Head of caudate nucleus (tissue), 42 donors: ENCODE data around the gene IRF1.
"Not testable (repeated sequence)": the region's sequence is repeated elsewhere in the genome, so short reads cannot be mapped to it uniquely, and the experiment has no call there.

Experiments used
- DNase-seq, 42 donors: peaks; one replicate each; pipeline versions ENCODE4 v3.0.0 to v3.0.0-alpha.2; 2020 to 2021; ENCODE audit warnings: mixed read lengths in 7 of 42
- intact Hi-C: fragments of 100-400 bp; cut with DNase I; formaldehyde crosslinking; loops from one replicate; pipeline ENCODE4 v1.15.0; 2022

Gene IRF1

DNA sequence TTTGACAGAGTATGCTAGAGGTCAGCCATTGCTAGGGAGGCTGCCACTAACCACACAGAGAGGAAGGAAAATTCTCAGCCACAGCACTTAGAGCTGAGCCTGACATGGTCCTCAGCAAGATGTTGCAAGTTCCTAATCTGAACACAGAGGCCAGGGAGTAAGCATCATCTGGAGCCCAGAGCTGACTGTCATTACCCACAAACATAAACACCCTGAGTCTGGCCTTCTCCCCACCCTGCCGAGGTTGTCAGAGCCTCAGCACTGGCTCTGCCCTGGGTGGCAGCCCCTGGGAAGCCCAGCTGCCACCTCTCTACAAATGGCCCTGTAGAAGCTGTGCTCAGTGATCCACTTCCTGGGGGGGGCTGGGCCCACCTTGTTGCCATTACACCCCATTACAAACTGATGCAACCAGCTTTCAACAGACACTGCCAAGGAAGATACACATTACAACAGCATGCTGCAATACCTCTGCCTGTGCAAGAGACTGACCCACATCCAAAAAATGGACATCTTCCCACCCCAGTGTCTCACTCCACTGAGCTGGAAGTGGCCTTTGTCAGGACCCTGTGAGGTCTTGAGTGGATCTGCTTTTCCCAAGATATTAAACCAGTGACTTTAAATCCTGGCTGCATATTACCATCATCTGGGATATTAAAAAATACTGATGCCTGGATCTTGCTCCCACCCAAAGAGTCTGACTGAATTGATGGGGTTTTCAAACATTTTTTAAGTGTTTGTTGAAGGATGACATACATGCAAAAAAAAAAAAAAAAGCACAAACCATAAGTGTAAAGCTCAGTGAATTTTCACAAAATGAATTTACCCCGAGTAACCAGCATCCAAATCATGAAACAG, 33.0 kb downstream of the IRF1 start:
- DNase-seq: no peak
- intact Hi-C loops: no loop called here

GRCh38 chr5:132456987-132457361, 33.6 kb downstream of the IRF1 start:
- no peak for DNase-seq
- intact Hi-C loops: no loop called here

- peak in 6 of 42 donors; percentile 18 to 54 (median 34) for DNase-seq
These were observed 34.1 kb downstream of the IRF1 start for GRCh38 chr5:132456296-132456986.

DNA sequence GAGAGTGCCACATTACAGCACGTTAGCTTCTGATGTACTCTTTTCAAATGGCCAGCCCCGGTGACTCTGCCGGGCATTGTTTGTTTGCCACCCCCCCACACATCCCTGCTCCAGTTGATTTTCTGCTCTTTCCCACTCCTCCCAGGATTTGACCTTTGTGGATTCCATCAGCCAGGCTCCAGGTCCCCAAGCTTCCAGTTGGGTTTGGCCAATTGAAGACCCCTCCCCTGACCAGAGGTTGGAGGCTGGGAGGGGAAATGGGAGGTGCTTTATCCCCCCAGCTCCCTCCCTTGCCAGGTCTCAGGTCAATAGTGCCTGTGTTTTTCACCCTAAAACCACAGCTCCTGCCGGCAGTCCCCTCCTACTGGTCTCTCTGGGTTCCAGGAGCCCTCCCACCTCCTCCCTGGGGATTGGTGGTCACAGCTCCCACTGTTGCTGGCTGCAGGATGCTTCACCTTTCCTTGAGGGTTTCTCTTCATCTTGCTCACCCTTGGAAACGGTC, 34.9 kb downstream of the IRF1 start:
- DNase-seq: no peak

More at GRCh38 chr5:132456296-132456986, 34.1 kb downstream of the IRF1 start:
- intact Hi-C loops: no loop called here

GRCh38 chr5:132454361-132454760, 36.2 kb downstream of the IRF1 start:
- no peak for DNase-seq
- intact Hi-C loops: no loop called here

More for the DNA sequence above, 34.9 kb downstream of the IRF1 start:
- intact Hi-C loops: no loop called here

DNA sequence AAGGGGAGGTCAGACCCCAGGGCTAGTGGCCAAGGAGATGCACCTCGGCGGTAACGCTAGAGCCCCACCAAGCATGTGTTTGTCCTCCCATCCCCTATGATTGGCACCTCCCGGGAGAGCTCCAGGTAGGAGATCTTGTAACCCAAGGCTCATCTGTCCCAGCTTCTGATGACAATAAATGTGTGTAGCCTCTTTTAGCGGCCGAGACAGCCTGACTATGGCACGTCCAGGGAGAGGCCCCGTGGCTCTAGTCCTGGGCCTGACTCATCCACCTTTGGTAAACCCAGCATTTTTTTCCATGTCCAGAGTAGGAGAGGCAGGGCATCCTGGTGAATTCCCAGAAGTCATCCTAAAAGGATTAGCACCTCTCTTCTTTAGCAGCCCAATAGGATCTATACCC, 39.2 kb downstream of the IRF1 start:
- intact Hi-C loops: no loop called here
- DNase-seq: no peak

DNA sequence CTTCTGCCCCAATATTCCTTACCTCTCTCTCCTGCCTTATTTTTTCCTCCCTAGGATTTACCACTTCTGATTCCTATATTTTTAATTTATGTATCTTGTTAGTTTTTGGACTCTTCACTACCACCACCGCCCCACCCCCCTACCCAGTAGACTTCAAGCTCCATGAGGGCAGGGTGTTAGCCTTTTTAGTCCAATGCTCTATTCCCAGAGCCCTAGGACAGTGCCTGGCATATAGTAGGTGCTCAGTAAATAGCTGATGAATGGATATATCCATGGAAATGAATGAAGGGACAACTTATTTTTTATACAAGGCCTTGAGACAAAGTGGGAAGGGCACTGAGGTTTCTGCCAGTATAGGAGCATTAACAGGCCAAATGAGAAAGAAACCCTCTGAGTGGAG, 41.5 kb downstream of the IRF1 start:
- intact Hi-C loops: no loop called here
- DNase-seq: no peak

GRCh38 chr5:132447196-132447595, 43.4 kb downstream of the IRF1 start:
- intact Hi-C loops: no loop called here
- DNase-seq: no peak

DNA sequence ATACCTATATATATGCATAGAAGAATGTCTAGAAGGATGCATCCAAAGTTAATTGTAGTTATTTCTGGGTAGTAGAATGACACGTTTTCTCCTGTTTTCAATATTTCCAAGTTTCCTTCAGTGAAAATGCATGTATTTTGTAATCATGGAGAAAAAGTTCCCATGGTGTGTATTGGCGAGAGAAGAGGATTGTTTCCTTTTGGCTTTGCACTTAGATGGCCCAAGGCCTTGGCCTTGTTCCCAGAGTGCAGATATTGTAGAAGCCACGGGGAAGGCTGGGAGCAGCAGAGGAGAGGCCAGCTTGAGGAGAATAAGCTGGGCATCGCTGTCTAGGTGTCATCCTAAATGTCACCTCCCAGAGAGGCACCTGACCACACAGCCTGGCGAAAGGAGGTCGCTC, 44.0 kb downstream of the IRF1 start:
- DNase-seq: peak in 35 of 42 donors; percentile 18 to 81 (median 55)
- intact Hi-C loops: no loop called here

DNA sequence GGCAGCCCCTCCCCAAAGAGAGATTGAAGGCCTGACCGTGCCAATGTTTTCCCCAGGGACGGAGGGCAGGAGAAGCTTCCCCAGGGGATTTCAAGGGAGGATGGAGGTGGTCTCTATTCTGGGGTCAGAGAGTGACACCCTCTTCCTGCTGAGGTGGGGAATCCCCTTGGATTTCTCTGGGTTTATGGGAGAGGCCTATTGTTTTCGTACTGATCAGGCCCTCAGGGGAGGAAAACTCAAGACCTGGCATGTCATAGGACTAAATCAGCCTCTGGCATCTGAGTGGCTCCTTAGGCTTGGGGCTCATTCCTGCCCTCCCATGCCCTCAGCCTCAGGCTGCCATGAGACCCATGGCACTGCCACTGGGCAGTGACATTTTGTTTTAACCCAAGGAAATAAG, 44.6 kb downstream of the IRF1 start:
- intact Hi-C loops: no loop called here

DNA sequence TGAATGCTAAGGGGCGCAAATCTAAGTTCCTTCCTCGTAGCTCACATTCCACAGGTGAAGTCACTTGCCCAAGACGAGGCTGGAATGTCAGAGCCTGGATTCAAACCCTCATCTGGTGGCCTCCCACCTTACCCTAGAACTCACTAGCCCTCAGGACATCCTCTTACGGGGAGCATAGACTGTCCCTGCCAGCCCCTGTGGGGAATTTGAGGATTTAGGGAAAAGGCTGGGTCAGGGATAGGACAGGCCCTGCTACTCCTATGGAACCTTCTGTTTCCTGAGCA, 45.0 kb downstream of the IRF1 start:
- intact Hi-C loops: no loop called here
- DNase-seq: no peak

More for the DNA sequence above, 44.6 kb downstream of the IRF1 start:
- no peak for DNase-seq

DNA sequence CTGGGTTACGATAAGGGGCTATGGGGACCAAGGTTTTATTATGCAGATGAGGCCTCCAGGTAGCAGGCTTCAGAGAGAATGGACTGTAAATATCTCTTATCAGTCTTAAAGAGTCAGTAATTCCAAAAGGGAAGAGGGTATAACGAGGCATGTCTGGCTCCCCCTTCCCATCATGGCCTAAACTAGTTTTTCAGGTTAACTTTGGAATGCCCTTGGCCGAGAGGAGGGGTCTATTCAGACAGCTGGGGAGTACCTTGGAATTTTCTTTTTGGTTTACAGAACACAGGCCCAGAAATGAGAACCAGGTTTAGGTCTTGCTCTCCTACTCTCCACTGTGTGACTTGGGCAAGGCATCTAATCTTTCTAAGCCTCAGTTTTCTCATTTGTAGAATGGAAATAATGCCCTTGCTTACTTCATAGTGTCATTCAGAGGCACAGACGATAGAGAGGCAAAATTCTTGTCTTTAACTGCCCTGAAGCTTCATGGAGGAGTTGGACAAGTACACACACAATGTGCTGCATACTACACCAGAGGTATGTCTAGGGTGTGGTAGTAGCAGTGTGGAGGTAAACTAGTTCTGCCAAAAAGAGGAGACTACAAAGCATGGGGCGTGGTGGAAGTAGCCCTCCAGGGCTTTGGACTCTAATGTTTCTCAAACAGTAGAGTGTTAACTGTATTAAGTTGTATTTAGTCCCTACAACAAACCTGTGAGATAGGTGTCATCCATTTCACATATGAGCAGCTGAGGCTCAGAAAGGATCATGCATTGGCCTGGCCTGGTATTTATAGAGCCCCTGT, 45.5 kb downstream of the IRF1 start:
- DNase-seq: no peak
- intact Hi-C loops: no loop called here

GRCh38 chr5:132444061-132444460, 46.5 kb downstream of the IRF1 start:
- intact Hi-C loops: no loop called here
- DNase-seq: no peak

GRCh38 chr5:132439521-132440089, 51.0 kb downstream of the IRF1 start:
- DNase-seq: peak in 23 of 42 donors; percentile 34 to 79 (median 48)
- intact Hi-C loops: no loop called here

DNA sequence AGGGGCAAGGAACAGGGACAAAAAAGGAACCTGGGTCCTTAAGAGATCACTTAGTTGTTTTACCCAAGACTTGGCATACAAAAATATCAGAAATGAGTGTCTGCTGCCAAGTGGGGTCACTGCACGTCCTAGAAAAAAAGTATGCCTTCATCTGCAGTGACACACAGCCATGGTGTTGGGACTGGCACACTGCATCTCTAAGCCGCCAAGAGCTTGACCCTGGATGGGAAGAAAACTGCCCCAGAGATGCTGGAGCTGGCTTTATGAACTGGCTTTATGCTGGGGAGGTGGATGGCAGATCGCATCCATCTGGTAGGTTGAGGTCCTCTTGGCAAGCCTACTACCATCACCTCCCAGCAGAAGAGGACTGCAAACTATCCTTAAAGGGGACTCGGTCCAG, 51.7 kb downstream of the IRF1 start:
- intact Hi-C loops: no loop called here
- peak in 3 of 42 donors; percentile 20 to 25 (median 23) for DNase-seq

DNA sequence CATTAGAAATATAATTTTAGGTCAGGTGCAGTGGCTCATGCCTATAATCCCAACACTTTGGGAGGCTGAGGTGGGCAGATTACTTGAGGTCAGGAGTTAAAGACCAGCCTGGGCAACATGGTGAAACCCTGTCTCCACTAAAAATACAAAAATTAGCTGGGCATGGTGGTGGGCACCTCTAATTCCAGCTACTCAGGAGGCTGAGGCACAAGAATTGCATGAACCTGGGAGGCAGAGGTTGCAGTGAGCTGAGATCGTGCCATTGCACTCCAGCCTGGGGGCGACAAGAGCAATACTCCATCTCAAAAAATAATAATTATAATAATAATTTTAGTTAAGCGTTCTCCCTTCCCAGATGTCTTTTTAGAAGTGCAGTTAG, 52.3 kb downstream of the IRF1 start:
- DNase-seq, intact Hi-C loops: not testable (repeated sequence)

DNA sequence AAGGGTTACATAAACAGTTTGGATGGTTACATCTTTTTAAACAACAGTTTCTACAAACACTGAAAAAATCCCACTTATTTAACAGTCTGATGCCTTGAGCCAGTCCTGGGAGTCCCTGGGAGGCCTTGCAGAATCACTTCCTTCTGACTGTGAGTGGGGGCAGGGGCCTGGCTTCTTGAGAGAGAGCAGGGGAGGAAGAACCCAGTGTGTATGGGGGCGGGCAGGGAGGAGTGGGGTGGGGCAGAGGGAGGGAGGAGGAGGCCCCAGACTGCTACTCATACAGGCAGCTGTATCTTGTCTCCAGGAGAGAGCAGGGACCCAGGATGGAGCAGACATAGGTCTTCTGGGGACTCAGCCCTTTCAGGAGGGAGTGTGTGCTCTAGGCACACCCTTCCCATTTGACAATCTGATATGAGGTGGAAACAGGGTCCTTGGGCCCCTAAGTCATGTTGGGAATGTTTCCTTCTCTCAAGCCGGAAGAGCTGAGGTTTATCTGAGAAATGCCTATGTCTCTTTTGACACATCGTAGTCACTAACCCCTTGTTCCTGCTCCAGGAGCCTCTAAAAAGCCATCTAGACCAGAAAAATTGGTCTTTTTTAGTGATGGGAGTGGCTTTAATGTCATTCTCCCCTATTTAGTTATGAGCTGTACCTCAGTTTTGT, 52.8 kb downstream of the IRF1 start:
- intact Hi-C loops: no loop called here
- DNase-seq: peak in 40 of 42 donors; percentile 37 to 80 (median 54)

GRCh38 chr5:132436936-132437335, 53.6 kb downstream of the IRF1 start:
- no peak for DNase-seq
- intact Hi-C loops: no loop called here

- intact Hi-C loops: no loop called here
These were observed 54.7 kb downstream of the IRF1 start for GRCh38 chr5:132435886-132436285.

More at GRCh38 chr5:132435886-132436285, 54.7 kb downstream of the IRF1 start:
- no peak for DNase-seq
